ENCODE data around the gene USP48.

DNA sequence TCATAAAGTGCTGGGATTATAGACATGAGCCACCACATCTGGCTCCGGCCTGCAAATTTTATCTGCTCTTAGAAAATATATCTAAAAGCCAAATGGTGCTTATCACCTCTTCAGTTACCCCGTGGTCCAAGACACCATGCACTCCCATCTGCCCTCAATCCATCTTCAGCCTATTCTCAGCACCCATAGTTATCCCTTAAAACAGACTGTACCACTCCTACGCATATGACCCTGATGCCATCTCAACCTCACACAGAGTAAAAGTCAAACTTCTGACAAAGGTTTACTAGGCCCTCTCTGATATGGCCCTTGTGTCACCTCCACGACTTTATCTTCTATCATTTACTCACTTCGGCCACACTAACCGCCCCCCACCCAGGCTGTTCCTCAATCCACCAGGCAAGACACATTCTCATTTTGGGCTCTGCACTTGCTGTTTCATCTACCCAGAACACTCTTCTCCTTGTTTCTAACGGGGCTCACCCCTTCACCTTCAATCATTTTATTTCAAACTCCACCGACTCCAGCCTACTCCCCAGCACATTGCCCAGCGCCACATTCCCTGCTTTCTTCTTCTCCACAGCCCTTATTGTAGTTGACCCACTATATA lies 33.0 kb downstream of the USP48 start:
- no peak for TF ChIP-seq USF1 (IDR thresholded peaks at IDR 0.05)
- TF ChIP-seq CEBPB (IDR thresholded peaks at IDR 0.05) = no peak
- TF ChIP-seq RAD21 (IDR thresholded peaks at IDR 0.05; ENCODE audit: low read depth) = no peak
- no peak for TF ChIP-seq YY1 (IDR thresholded peaks at IDR 0.05; ENCODE audit: low read depth)

Data from Ishikawa (cell line).